GM12872 (cell line): ENCODE measurements around the gene ANGPTL4.

ENCODE experiments used
- TF ChIP-seq, protein P1 (sequence below): IDR thresholded peaks from 3 replicates; pipeline ENCODE4 v1.5.1; 2011; ENCODE audit warnings: low read depth, mild to moderate bottlenecking, low read length, moderate library complexity; ENCODE audit not compliant: insufficient read depth

ANGPTL4 gene

DNA sequence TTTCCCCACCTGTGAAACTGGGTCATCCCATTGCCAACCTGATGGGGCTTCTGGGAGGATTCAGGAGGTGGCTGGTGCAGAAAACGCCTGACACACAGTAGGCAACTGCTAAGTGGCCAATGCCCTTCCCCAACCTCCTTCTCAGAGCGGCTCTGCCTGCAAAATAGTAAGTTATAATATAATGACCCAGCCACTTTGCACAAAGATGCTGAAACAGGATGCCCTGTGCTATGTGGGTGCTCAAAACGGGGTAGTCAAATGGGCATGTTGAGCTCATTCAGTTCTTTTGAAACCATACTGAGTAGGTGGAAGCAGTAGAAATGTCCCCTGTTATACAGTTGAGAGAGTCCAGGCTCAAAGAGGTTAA, 49.7 kb downstream of the ANGPTL4 start:
- TF ChIP-seq, protein P1, sequence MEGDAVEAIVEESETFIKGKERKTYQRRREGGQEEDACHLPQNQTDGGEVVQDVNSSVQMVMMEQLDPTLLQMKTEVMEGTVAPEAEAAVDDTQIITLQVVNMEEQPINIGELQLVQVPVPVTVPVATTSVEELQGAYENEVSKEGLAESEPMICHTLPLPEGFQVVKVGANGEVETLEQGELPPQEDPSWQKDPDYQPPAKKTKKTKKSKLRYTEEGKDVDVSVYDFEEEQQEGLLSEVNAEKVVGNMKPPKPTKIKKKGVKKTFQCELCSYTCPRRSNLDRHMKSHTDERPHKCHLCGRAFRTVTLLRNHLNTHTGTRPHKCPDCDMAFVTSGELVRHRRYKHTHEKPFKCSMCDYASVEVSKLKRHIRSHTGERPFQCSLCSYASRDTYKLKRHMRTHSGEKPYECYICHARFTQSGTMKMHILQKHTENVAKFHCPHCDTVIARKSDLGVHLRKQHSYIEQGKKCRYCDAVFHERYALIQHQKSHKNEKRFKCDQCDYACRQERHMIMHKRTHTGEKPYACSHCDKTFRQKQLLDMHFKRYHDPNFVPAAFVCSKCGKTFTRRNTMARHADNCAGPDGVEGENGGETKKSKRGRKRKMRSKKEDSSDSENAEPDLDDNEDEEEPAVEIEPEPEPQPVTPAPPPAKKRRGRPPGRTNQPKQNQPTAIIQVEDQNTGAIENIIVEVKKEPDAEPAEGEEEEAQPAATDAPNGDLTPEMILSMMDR = no peak

- TF ChIP-seq, protein P1 = no peak
Observed at GRCh38 chr19:8416796-8417195, 52.8 kb downstream of the ANGPTL4 start.

- TF ChIP-seq, protein P1 = no peak
Observed at GRCh38 chr19:8421484-8422461, 57.8 kb downstream of the ANGPTL4 start.

DNA sequence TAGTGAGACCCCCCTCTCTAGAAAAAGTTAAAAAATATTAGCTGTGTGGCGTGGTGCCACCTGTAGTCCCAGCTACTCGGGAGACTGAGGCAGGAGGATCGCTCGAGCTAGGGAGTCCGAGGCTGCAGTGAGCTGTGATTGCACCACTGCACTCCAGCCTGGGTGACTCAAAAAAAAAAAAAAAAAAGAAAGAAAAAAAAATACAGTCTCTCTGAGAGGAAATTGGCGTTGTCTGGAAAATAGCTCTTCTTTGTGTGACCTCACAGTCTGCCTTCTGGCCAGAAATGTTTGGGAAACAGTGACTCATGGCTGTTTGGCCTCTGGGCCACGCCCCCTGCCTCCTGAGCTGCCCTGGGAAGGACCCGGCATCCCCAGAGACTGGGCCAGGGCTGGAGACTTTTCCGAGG, 59.9 kb downstream of the ANGPTL4 start:
- TF ChIP-seq, protein P1 = no peak
